VCaP (cell line): ENCODE data around the gene ELAVL4.

Experiments used
- H3K27ac ChIP-seq: fragments of 450-650 bp; 2 replicates; pipeline ENCODE4 v1.5.1; 2017
- TF ChIP-seq, protein P1 (sequence below): fragments of 450-650 bp; conservative IDR thresholded peaks from 2 replicates; pipeline ENCODE4 v1.5.1; 2017; ENCODE audit warnings: mild to moderate bottlenecking, moderate library complexity

Gene ELAVL4

DNA sequence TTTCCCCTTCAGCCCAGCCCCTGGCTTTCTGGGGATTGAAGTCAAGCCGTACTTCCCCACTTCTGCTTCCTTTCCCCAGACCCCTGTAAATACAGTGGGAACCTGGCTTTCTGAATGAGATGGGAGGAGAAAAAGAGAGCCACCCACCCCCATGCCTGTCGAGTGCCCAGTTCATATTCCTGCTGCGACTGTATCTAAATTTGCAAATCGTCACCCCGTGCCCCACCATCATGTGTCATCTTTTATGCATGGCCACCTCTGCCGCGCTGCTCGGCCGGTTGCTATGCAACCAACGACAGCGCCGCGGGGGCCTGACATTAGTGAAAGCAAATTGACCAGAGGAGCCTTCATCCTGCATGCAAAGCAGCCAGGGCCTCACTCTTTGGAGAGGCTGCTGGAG, 143.0 kb downstream of the ELAVL4 start:
- no peak overlapping the region for H3K27ac ChIP-seq
- TF ChIP-seq, protein P1, sequence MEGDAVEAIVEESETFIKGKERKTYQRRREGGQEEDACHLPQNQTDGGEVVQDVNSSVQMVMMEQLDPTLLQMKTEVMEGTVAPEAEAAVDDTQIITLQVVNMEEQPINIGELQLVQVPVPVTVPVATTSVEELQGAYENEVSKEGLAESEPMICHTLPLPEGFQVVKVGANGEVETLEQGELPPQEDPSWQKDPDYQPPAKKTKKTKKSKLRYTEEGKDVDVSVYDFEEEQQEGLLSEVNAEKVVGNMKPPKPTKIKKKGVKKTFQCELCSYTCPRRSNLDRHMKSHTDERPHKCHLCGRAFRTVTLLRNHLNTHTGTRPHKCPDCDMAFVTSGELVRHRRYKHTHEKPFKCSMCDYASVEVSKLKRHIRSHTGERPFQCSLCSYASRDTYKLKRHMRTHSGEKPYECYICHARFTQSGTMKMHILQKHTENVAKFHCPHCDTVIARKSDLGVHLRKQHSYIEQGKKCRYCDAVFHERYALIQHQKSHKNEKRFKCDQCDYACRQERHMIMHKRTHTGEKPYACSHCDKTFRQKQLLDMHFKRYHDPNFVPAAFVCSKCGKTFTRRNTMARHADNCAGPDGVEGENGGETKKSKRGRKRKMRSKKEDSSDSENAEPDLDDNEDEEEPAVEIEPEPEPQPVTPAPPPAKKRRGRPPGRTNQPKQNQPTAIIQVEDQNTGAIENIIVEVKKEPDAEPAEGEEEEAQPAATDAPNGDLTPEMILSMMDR: no peak

- TF ChIP-seq, protein P1: no peak
- no peak overlapping the region for H3K27ac ChIP-seq
Measured at GRCh38 chr1:50252196-50252595, 143.5 kb downstream of the ELAVL4 start.
